GM12878 (cell line): ENCODE measurements around the gene BICC1. TPM values are rescaled to one million over a fixed set of nuclear protein-coding genes. Genes with fewer than 3 reads are reported as not detected.

Source experiments
- ATAC-seq: fragments of 200-7000 bp; cut with Tn5 transposase; 3 replicates; pipeline ENCODE4 v1.9.1; 2020; ENCODE audit warnings: mild to moderate bottlenecking, moderate library complexity
- BruUV-seq: library from RNA; stranded (reverse); fragments of 400-500 nt; replicated peaks from 2 replicates; lab custom pipeline; 2021; lab: Mats Ljungman, UMichigan
- CTCF ChIA-PET: fragments of 300-600 bp; sonication (Branson Sonifier 250); formaldehyde crosslinking; extraction: SDS; loops from one replicate; lab custom pipeline; 2021; ENCODE audit warnings: inconsistent platforms; lab: Yijun Ruan, JAX
- POLR2A ChIA-PET: fragments of 350-600 bp; formaldehyde crosslinking; extraction: SDS; loops from one replicate; lab custom pipeline; 2021; ENCODE audit warnings: inconsistent platforms; lab: Charles Lee
- RAD21 ChIA-PET: fragments of 300-600 bp; sonication (Branson Sonifier 250); formaldehyde crosslinking; loops from one replicate; lab custom pipeline; 2023; ENCODE audit warnings: antibody characterized with exemption; ENCODE audit not compliant: unreplicated experiment; lab: Charles Lee
- SMC1A ChIA-PET: fragments of 300-600 bp; sonication (Branson Sonifier 250); formaldehyde crosslinking; loops from one replicate; lab custom pipeline; 2023; ENCODE audit not compliant: unreplicated experiment, uncharacterized antibody; lab: Charles Lee
- DNase-seq: peaks from one replicate; pipeline ENCODE4 v3.0.0-alpha.2; 2011; ENCODE audit warnings: low read depth, low spot score
- FAIRE-seq: peaks from 3 replicates; lab custom pipeline; 2011; peaks lifted over from hg19 to GRCh38; lab: Jason Lieb, UNC
- H2AFZ ChIP-seq: 2 replicates; pipeline ENCODE4 v1.6.0; 2011; ENCODE audit warnings: low read depth, low read length, control low read depth; ENCODE audit not compliant: control insufficient read depth
- H3K27ac ChIP-seq: 2 replicates; pipeline ENCODE4 v1.5.1; 2011; ENCODE audit warnings: control low read depth; ENCODE audit not compliant: control insufficient read depth, insufficient read depth
- H3K27me3 ChIP-seq, 2 experiments: replicated peaks in 1 of 2; 2 replicates each; pipeline versions ENCODE4 v1.6.0 to v1.6.1; 2011; ENCODE audit warnings: low read length in 1 of 2; ENCODE audit not compliant: control insufficient read depth in 2 of 2, insufficient read depth in 2 of 2
- H3K36me3 ChIP-seq, 2 experiments: 2 replicates each; pipeline ENCODE4 v1.5.1; 2011; ENCODE audit warnings: low read length in 1 of 2; ENCODE audit not compliant: control insufficient read depth in 2 of 2, insufficient read depth in 2 of 2
- H3K4me1 ChIP-seq: 2 replicates; pipeline ENCODE4 v1.6.1; 2011; ENCODE audit warnings: mild to moderate bottlenecking, low read length, moderate library complexity, mixed read lengths; ENCODE audit not compliant: control insufficient read depth, insufficient read depth
- H3K4me2 ChIP-seq: 2 replicates; pipeline ENCODE4 v1.6.0; 2011; ENCODE audit warnings: control low read depth; ENCODE audit not compliant: control insufficient read depth, insufficient read depth
- H3K4me3 ChIP-seq: fragments of 200-600 bp; sonication (generic); 2 replicates; pipeline ENCODE4 v1.5.1; 2016
- H3K79me2 ChIP-seq: 2 replicates; pipeline ENCODE4 v1.6.0; 2011; ENCODE audit warnings: low read length; ENCODE audit not compliant: control insufficient read depth, insufficient read depth
- H3K9ac ChIP-seq: 2 replicates; pipeline ENCODE4 v1.8.0; 2011; ENCODE audit warnings: low read length, control low read depth, mixed read lengths; ENCODE audit not compliant: control insufficient read depth, insufficient read depth
- H3K9me3 ChIP-seq: replicated peaks from 3 replicates; pipeline ENCODE4 v1.5.1; 2011; ENCODE audit warnings: mild to moderate bottlenecking, low read length; ENCODE audit not compliant: control insufficient read depth, insufficient read depth
- H4K20me1 ChIP-seq: 2 replicates; pipeline ENCODE4 v1.6.0; 2011; ENCODE audit not compliant: control insufficient read depth, insufficient read depth
- ATF3 ChIP-seq: IDR thresholded peaks from 2 replicates; pipeline ENCODE4 v1.6.1; 2011; ENCODE audit warnings: low read depth, mild to moderate bottlenecking, low read length, moderate library complexity, borderline replicate concordance; ENCODE audit errors: extremely low read depth
- CHD2 ChIP-seq: IDR thresholded peaks from 2 replicates; pipeline ENCODE4 v1.6.1; 2011; ENCODE audit warnings: low read depth, low read length, improper control_type of control experiment, borderline replicate concordance
- CREM ChIP-seq: IDR thresholded peaks from 2 replicates; pipeline ENCODE4 v1.6.1; 2014; ENCODE audit warnings: antibody characterized with exemption, low read depth
- ELK1 ChIP-seq: IDR thresholded peaks from 2 replicates; pipeline ENCODE4 v1.6.1; 2012; ENCODE audit warnings: low read depth, low read length, improper control_type of control experiment
- ESRRA ChIP-seq: IDR thresholded peaks from 2 replicates; pipeline ENCODE4 v1.6.1; 2012; ENCODE audit warnings: mild to moderate bottlenecking, low read length, improper control_type of control experiment
- FOXK2 ChIP-seq: fragments of 450-650 bp; IDR thresholded peaks from 2 replicates; pipeline ENCODE4 v1.6.1; 2017; ENCODE audit warnings: mild to moderate bottlenecking, moderate library complexity
- KDM1A ChIP-seq: fragments of 200-600 bp; sonication (generic); IDR thresholded peaks from 2 replicates; pipeline ENCODE4 v1.6.1; 2016; ENCODE audit warnings: borderline replicate concordance
- NBN ChIP-seq: fragments of 450-650 bp; IDR thresholded peaks from 2 replicates; pipeline ENCODE4 v1.6.1; 2016
- NFXL1 ChIP-seq: fragments of 450-650 bp; IDR thresholded peaks from 2 replicates; pipeline ENCODE4 v1.6.1; 2017; ENCODE audit warnings: antibody characterized with exemption, mild to moderate bottlenecking, borderline replicate concordance
- NFYA ChIP-seq: IDR thresholded peaks from 2 replicates; pipeline ENCODE4 v1.6.1; 2011; ENCODE audit warnings: low read depth, mild to moderate bottlenecking, low read length, improper control_type of control experiment, borderline replicate concordance
- RB1 ChIP-seq: fragments of 450-650 bp; formaldehyde crosslinking; IDR thresholded peaks from 2 replicates; pipeline ENCODE4 v1.6.1; 2017; ENCODE audit warnings: mild to moderate bottlenecking, borderline replicate concordance
- SMAD1 ChIP-seq: fragments of 450-650 bp; IDR thresholded peaks from 2 replicates; pipeline ENCODE4 v1.6.1; 2018; ENCODE audit warnings: mild to moderate bottlenecking, low read depth; ENCODE audit not compliant: partially characterized antibody
- SP1 ChIP-seq: IDR thresholded peaks from one replicate; pipeline ENCODE4 v1.6.1; 2011; ENCODE audit warnings: low read depth, low read length
- STAT1 ChIP-seq: fragments of 450-650 bp; conservative IDR thresholded peaks from 2 replicates; pipeline ENCODE4 v1.6.1; 2014; ENCODE audit warnings: antibody characterized with exemption, mild to moderate bottlenecking
- WGBS: methylation state at CpG from one replicate; pipeline ENCODE4 v1.1.6; 2016; ENCODE audit warnings: low lambda C conversion rate; ENCODE audit not compliant: insufficient replicate concordance, insufficient coverage; ENCODE audit errors: missing lambda C conversion rate; 5-methylcytosine and 5-hydroxymethylcytosine counted together
- in situ Hi-C: fragments of 300-500 bp; cut with MboI; formaldehyde crosslinking; loops from 9 replicates; pipeline ENCODE4 v1.14.3; 2018; ENCODE audit warnings: mixed read lengths
- intact Hi-C: fragments of 100-400 bp; cut with micrococcal nuclease; formaldehyde crosslinking; loops from one replicate; pipeline ENCODE4 v1.14.2; 2022; ENCODE audit not compliant: unreplicated experiment
- polyA plus RNA-seq, 11 experiments: library from polyadenylated mRNA; depleted of rRNA in 4 of 11; unstranded in 6 of 11; stranded (reverse) in 5 of 11; fragments of >200 nt; fragmentation: Nextera tagmentation in 4 of 11; fragmentation: Illumina TruSeq in 1 of 11; extraction: Ambion mirVana in 4 of 11; extraction: Trizol in 1 of 11; gene quantifications; 1 replicate in 1 of 11; 2 replicates in 10 of 11; pipeline versions ENCODE4 v1.2.1 to v1.2.3, GENCODE V29; 2011 to 2016; ENCODE audit warnings: inconsistent platforms in 2 of 11, missing spikeins in 2 of 11, low read depth in 1 of 11
- total RNA-seq, 4 experiments: library from RNA; depleted of rRNA in 3 of 4; stranded (reverse); fragments of >200 nt in 3 of 4; fragmentation: Illumina TruSeq in 1 of 4; extraction: Trizol in 1 of 4; gene quantifications; 2 replicates each; pipeline versions ENCODE4 v1.2.1 to v1.2.3, GENCODE V29; 2013 to 2021

The BICC1 gene
- total and polyA plus RNA-seq, 10 of the 15 experiments (the other 5 are each of a cell fraction or from before 2014, with no cell fraction given), result 0.01 to 0.10 (median 0.04) TPM; not detected in 5

GRCh38 chr10:58695022-58695421, 182.3 kb downstream of the BICC1 start:
- no peaks in the 10 kb centered on the region for H4K20me1 ChIP-seq
- no peak overlapping the region for H3K9ac ChIP-seq
- H2AFZ ChIP-seq, result no peak overlapping the region
- H3K79me2 ChIP-seq, result no peaks in the 10 kb centered on the region
- no peaks in the 10 kb centered on the region for H3K4me1 ChIP-seq
- RAD21 ChIA-PET, result no interaction called here
- H3K27ac ChIP-seq, result no peak overlapping the region
- intact Hi-C loops (no loop called here), in situ Hi-C loops (no loop called here)
- no peaks in the 10 kb centered on the region for H3K27me3 ChIP-seq
- H3K9me3 ChIP-seq, result no peaks in the 10 kb centered on the region
- ATAC-seq, result no peak
- CTCF ChIA-PET, result no interaction called here
- no peak for DNase-seq
- H3K4me3 ChIP-seq, result no peak overlapping the region
- no peak overlapping the region for H3K4me2 ChIP-seq
- H3K36me3 ChIP-seq, result no peaks in the 10 kb centered on the region
- no peak for TF ChIP-seq KDM1A
- no peak for TF ChIP-seq NFYA
- TF ChIP-seq ESRRA, result no peak
- no peak for TF ChIP-seq ATF3
- no peak for TF ChIP-seq RB1
- TF ChIP-seq SP1, result no peak
- no peak for TF ChIP-seq SMAD1
- no peak for TF ChIP-seq CREM
- TF ChIP-seq NBN, result no peak
- no peak for TF ChIP-seq FOXK2
- TF ChIP-seq CHD2, result no peak
- no peak for TF ChIP-seq NFXL1
- no peak for TF ChIP-seq ELK1
- no peak for TF ChIP-seq STAT1
- POLR2A ChIA-PET, result no interaction called here
- SMC1A ChIA-PET, result no interaction called here
- WGBS, result 42% methylated on average over 4 of the region's 5 CpGs
- no TSS peak for BruUV-seq
- FAIRE-seq, result no peak
